ENCODE data around the gene PIH1D1. TPM values are rescaled to one million over a fixed set of nuclear protein-coding genes. Genes with fewer than 3 reads are reported as not detected.
"Not testable (repeated sequence)": the region's sequence is repeated elsewhere in the genome, so short reads cannot be mapped to it uniquely, and the experiment has no call there.

Gene PIH1D1
- total and polyA plus RNA-seq, 7 experiments from 2014 or later: 62.7 to 183 (median 147) TPM

DNA sequence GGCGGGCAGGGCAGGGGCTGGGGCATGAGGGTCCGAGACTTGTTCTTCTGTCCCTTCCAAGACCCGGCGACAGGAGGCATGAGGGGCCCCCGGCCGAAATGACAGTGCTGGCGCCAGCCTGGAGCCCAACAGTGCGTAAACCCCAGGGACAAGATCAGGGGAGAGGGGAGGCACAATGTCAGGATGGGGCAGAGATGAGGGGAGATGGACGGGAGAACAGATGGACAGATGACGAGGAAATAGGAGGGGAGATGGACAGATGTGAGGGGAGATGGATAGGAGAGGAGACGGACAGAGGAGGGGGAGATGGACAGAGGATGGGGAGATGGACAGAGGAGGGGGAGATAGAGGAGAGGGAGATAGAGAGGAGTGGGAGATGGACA is 22.9 kb upstream of the PIH1D1 start:
- peaks cover 5 to 29% (median 14%) of the 10 kb centered on the region in 5 donors for H3K36me3 Mint-ChIP-seq
- ChIA-PET CTCF (interaction anchor here (1.0 to 5.9 kb wide), 4 partner anchors 7 to 83 kb away, joined by 3 to 83 read pairs (median 8); partner anchors contain the start of genes ALDH16A1 and PIH1D1), POLR2A (interaction anchor here (0.6 to 3.0 kb wide), 10 partner anchors 10 to 1217 kb away, joined by 3 to 33 read pairs (median 4); partner anchors contain the start of genes PRMT1, RPL13A and RPS11)
- ATAC-seq: no peak
- DNase-seq: peak in 1 of 9 donors; percentile 50
- H3K27ac ChIP-seq (ENCODE audit: low read depth, low read length): peak overlapping the region; percentile 99
- H3K4me1 Mint-ChIP-seq: peaks cover 17 to 61% (median 47%) of the 10 kb centered on the region in 7 donors
- no peaks in the 10 kb centered on the region for H3K27me3 Mint-ChIP-seq
- peaks cover 48 to 49% of the 10 kb centered on the region in 2 donors for H3K4me1 ChIP-seq (ENCODE audit: control insufficient read depth in 2 of 2, insufficient read depth in 2 of 2, low read length in 2 of 2)
- intact Hi-C loops (cut with micrococcal nuclease): loop anchor here (1.0 to 10.0 kb wide), 10 partner anchors 13 to 360 kb away; partner anchors contain the start of genes ALDH16A1 (in 2 of the 2), RPL13A (in 2 of the 2), RPS11 (in 2 of the 2) and C19orf73 (in 1 of the 2)
- H3K9me3 ChIP-seq (ENCODE audit: control insufficient read depth in 2 of 3, low read length in 3 of 3): no peaks in the 10 kb centered on the region
- H3K4me3 Mint-ChIP-seq: peak overlapping the region; percentile 91 to 100 (median 96)
- peak overlapping the region; percentile 87 for H3K4me3 ChIP-seq (ENCODE audit: low read length)
- peaks cover 0 to 33% (median 0%) of the 10 kb centered on the region in 3 experiments for H3K36me3 ChIP-seq (ENCODE audit: control insufficient read depth in 2 of 3, insufficient read depth in 3 of 3, low read length in 3 of 3)
- peaks cover 0 to 3% (median 0%) of the 10 kb centered on the region in 11 donors for H3K9me3 Mint-ChIP-seq
- no peaks in the 10 kb centered on the region for H3K27me3 ChIP-seq (ENCODE audit: control insufficient read depth in 2 of 2, insufficient read depth in 2 of 2, low read length in 2 of 2)
- peak overlapping the region; percentile 95 to 100 (median 98) for H3K27ac Mint-ChIP-seq

DNA sequence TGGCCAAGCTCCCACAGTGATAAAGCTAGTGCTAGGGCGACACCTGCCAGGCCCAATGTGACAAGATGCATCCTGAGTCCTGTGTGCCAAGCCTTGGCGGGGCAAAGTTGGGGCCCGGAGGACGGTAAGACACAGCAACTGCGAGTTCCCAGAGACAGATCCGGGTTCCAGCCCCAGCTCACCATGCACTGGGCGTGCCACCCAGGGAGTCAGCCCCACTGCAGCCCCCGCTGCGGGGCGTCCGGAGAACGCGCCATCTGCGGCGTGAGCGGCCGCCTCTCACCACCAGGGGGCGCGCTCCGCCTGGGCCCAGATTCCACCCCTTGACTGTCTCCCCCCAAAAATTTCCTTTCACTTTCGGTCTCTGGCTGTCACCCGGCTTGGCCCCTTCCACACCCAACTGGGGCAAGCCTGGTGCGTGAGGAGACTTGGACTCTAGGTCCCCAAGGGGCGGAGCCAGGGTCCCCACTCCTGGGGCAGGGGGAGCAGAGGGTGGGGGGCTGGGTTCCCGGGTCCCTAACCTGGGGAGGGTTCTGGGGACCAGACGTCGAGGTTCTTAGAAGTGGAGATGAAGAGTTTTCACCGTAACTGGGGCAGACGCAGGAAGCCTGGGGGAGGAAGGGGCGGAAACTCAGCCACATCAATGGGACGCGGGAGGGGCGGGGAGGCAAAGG is 22.4 kb upstream of the PIH1D1 start, which contains the start of gene FLT3LG:
Gene FLT3LG (plus strand): TSS at position 348 of the 674 bp plus-strand sequence. CDS start 425 bp downstream, outside the sequence.
- peaks cover 18 to 62% (median 51%) of the 10 kb centered on the region in 7 donors for H3K4me1 Mint-ChIP-seq
- no peaks in the 10 kb centered on the region for H3K9me3 ChIP-seq (ENCODE audit: control insufficient read depth in 2 of 3, low read length in 3 of 3)
- intact Hi-C loops (cut with micrococcal nuclease): loop anchor here (1.0 to 10.0 kb wide), 10 partner anchors 13 to 359 kb away; partner anchors contain the start of genes ALDH16A1 (in 2 of the 2), RPL13A (in 2 of the 2), RPS11 (in 2 of the 2) and C19orf73 (in 1 of the 2)

DNA sequence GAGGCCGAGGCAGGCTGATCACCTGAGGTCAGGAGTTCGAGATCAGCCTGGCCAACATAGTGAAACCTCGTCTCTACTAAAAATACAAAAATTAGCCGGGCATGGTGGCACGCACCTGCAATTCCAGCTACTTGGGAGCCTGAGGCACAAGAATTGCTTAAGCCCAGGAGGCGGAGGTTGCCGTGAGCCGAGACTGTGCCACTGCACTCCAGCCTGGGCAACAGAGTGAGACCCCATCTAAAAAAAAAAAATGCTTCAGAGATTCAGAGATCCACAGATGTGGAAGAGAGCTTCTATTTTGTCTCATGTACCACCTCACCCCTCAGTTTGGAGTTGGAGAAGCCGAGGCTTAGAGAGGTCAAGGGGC is 21.9 kb upstream of the PIH1D1 start:
- H3K9me3 ChIP-seq (ENCODE audit: control insufficient read depth in 2 of 3, low read length in 3 of 3); DNase-seq; H3K9me3 Mint-ChIP-seq; H3K27me3 Mint-ChIP-seq; H3K27me3 ChIP-seq (ENCODE audit: control insufficient read depth in 2 of 2, insufficient read depth in 2 of 2, low read length in 2 of 2); ATAC-seq: not testable (repeated sequence)
- intact Hi-C loops (cut with micrococcal nuclease): loop anchor here in 1 of 2 donors (5.0 to 10.0 kb wide), 2 partner anchors 206 to 359 kb away; partner anchors contain the start of genes C19orf73, LIN7B and PPFIA3
- H3K27ac ChIP-seq (ENCODE audit: low read depth, low read length): peak overlapping the region; percentile 99
- Mint-ChIP-seq H3K36me3 (peaks cover 9 to 29% (median 19%) of the 10 kb centered on the region in 5 donors), H3K4me1 (peaks cover 23 to 64% (median 52%) of the 10 kb centered on the region in 7 donors), H3K4me3 (peak overlapping the region; percentile 91 to 100 (median 96)), H3K27ac (peak overlapping the region; percentile 95 to 100 (median 98))
- peaks cover 56 to 57% of the 10 kb centered on the region in 2 donors for H3K4me1 ChIP-seq (ENCODE audit: control insufficient read depth in 2 of 2, insufficient read depth in 2 of 2, low read length in 2 of 2)
- H3K4me3 ChIP-seq (ENCODE audit: low read length): peak overlapping the region; percentile 87
- peaks cover 0 to 28% (median 0%) of the 10 kb centered on the region in 3 experiments for H3K36me3 ChIP-seq (ENCODE audit: control insufficient read depth in 2 of 3, insufficient read depth in 3 of 3, low read length in 3 of 3)
- POLR2A ChIA-PET: interaction anchor here (0.5 to 6.2 kb wide), 16 partner anchors 15 to 1010 kb away, joined by 3 to 226 read pairs (median 4); partner anchors contain the start of genes ALDH16A1, PIH1D1, PRMT1 and RPL13A
- CTCF ChIA-PET: interaction anchor here (0.5 to 5.9 kb wide), 20 partner anchors 8 to 452 kb away, joined by 3 to 83 read pairs (median 4); partner anchors contain the start of genes ALDH16A1 and PIH1D1

More for the DNA sequence above, 22.4 kb upstream of the PIH1D1 start, which contains the start of gene FLT3LG:
- DNase-seq (peak; percentile 91 to 98 (median 96)), ATAC-seq (peak; percentile 72)
- Histone ChIP-seq H3K27ac (ENCODE audit: low read depth, low read length) (peak within 1 kb of the TSS; percentile 99), H3K27me3 (ENCODE audit: control insufficient read depth in 2 of 2, insufficient read depth in 2 of 2, low read length in 2 of 2) (no peaks in the 10 kb centered on the region), H3K36me3 (ENCODE audit: control insufficient read depth in 2 of 3, insufficient read depth in 3 of 3, low read length in 3 of 3) (peaks cover 0 to 31% (median 0%) of the 10 kb centered on the region in 3 experiments), H3K4me1 (ENCODE audit: control insufficient read depth in 2 of 2, insufficient read depth in 2 of 2, low read length in 2 of 2) (peaks cover 50 to 52% of the 10 kb centered on the region in 2 donors), H3K4me3 (ENCODE audit: low read length) (peak within 1 kb of the TSS; percentile 87)
- POLR2A ChIA-PET: interaction anchor here (0.5 to 6.2 kb wide), 16 partner anchors 14 to 1216 kb away, joined by 3 to 226 read pairs (median 4); partner anchors contain the start of genes ALDH16A1, PIH1D1, PRMT1 and RPL13A
- peak within 1 kb of the TSS; percentile 91 to 100 (median 96) for H3K4me3 Mint-ChIP-seq
- H3K36me3 Mint-ChIP-seq: peaks cover 5 to 29% (median 15%) of the 10 kb centered on the region in 5 donors
- H3K27ac Mint-ChIP-seq: peak within 1 kb of the TSS; percentile 95 to 100 (median 98)
- H3K9me3 Mint-ChIP-seq: peaks cover 0 to 3% (median 0%) of the 10 kb centered on the region in 11 donors
- no peaks in the 10 kb centered on the region for H3K27me3 Mint-ChIP-seq
- CTCF ChIA-PET: interaction anchor here (0.5 to 5.9 kb wide), 19 partner anchors 8 to 453 kb away, joined by 3 to 83 read pairs (median 4); partner anchors contain the start of genes ALDH16A1 and PIH1D1

DNA sequence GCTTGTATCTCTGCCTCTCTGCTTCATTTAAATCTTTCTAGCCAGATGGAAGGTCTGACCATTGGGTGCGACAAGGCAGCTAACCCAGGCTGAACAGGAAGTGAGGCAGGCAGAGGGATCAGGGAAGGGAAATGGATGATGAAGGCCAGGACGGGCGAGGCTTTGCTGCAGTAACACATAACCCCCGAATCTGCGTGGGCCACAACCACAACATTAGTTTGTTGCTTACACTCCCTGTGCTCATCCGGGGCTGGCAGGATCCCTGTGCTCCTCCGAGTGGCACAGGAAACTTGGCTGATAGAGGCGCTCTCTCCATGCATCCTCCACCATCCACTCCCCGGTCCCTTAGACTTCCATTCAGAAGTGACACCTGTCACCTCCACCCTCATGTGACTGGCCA is 21.3 kb upstream of the PIH1D1 start:
- Histone ChIP-seq H3K4me1 (ENCODE audit: control insufficient read depth in 2 of 2, insufficient read depth in 2 of 2, low read length in 2 of 2) (peaks cover 61 to 63% of the 10 kb centered on the region in 2 donors), H3K36me3 (ENCODE audit: control insufficient read depth in 2 of 3, insufficient read depth in 3 of 3, low read length in 3 of 3) (peaks cover 0 to 28% (median 0%) of the 10 kb centered on the region in 3 experiments), H3K9me3 (ENCODE audit: control insufficient read depth in 2 of 3, low read length in 3 of 3) (no peaks in the 10 kb centered on the region), H3K27ac (ENCODE audit: low read depth, low read length) (peak overlapping the region; percentile 99), H3K27me3 (ENCODE audit: control insufficient read depth in 2 of 2, insufficient read depth in 2 of 2, low read length in 2 of 2) (no peaks in the 10 kb centered on the region), H3K4me3 (ENCODE audit: low read length) (no peak overlapping the region)
- Mint-ChIP-seq H3K27me3 (no peaks in the 10 kb centered on the region), H3K4me1 (peaks cover 24 to 69% (median 52%) of the 10 kb centered on the region in 7 donors), H3K9me3 (peaks cover 0 to 3% (median 0%) of the 10 kb centered on the region in 11 donors), H3K36me3 (peaks cover 9 to 29% (median 19%) of the 10 kb centered on the region in 5 donors), H3K27ac (peak overlapping the region; percentile 95 to 100 (median 98)), H3K4me3 (peak overlapping the region; percentile 91 to 100 (median 96))
- ChIA-PET POLR2A (interaction anchor here (0.6 to 6.2 kb wide), 16 partner anchors 15 to 205 kb away, joined by 3 to 226 read pairs (median 4); partner anchors contain the start of genes ALDH16A1, PIH1D1, PRMT1 and RPL13A), CTCF (interaction anchor here (0.8 to 5.9 kb wide), 14 partner anchors 8 to 206 kb away, joined by 3 to 83 read pairs (median 4); partner anchors contain the start of genes ALDH16A1 and PIH1D1)
- DNase-seq: no peak
- no peak for ATAC-seq
- intact Hi-C loops (cut with micrococcal nuclease): loop anchor here in 1 of 2 donors (5.0 to 10.0 kb wide), 2 partner anchors 206 to 358 kb away; partner anchors contain the start of genes C19orf73, LIN7B and PPFIA3

DNA sequence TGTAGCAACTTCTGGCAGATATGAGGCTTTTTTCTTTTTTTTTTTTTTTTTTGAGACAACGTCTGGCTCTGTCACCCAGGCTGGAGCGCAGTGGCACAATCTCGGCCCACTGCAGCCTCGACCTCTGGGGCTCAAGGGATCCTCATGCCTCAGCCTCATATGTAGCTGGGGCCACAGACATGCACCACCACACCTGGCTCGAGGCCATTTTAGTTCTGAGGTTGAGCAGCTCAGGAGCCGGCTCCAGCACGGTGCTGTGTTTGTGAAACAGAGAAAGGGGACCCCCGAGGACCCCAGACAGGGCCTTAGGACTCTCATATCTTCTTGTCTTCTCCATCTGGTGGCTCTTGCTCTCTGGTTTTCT is 19.0 kb upstream of the PIH1D1 start:
- H3K27ac ChIP-seq (ENCODE audit: low read depth, low read length): peak overlapping the region; percentile 97
- Mint-ChIP-seq H3K4me1 (peaks cover 24 to 56% (median 40%) of the 10 kb centered on the region in 7 donors), H3K27ac (peak overlapping the region; percentile 94 to 100 (median 100)), H3K36me3 (peaks cover 0 to 19% (median 8%) of the 10 kb centered on the region in 5 donors), H3K9me3 (peaks cover 0 to 3% (median 0%) of the 10 kb centered on the region in 11 donors), H3K4me3 (peak overlapping the region; percentile 52 to 71 (median 62)), H3K27me3 (no peaks in the 10 kb centered on the region)
- no peaks in the 10 kb centered on the region for H3K27me3 ChIP-seq (ENCODE audit: control insufficient read depth in 2 of 2, insufficient read depth in 2 of 2, low read length in 2 of 2)
- ChIA-PET POLR2A (interaction anchor here (0.6 to 6.2 kb wide), 16 partner anchors 17 to 206 kb away, joined by 3 to 226 read pairs (median 5); partner anchors contain the start of genes ALDH16A1, NOSIP, PIH1D1 and PRMT1), CTCF (interaction anchor here (0.9 to 5.9 kb wide), 12 partner anchors 8 to 100 kb away, joined by 3 to 83 read pairs (median 8); partner anchors contain the start of genes ALDH16A1, GFY, PIH1D1 and RPS11)
- ATAC-seq: no peak
- peaks cover 0 to 28% (median 0%) of the 10 kb centered on the region in 3 experiments for H3K36me3 ChIP-seq (ENCODE audit: control insufficient read depth in 2 of 3, insufficient read depth in 3 of 3, low read length in 3 of 3)
- no peaks in the 10 kb centered on the region for H3K9me3 ChIP-seq (ENCODE audit: control insufficient read depth in 2 of 3, low read length in 3 of 3)
- H3K4me3 ChIP-seq (ENCODE audit: low read length): no peak overlapping the region
- intact Hi-C loops (cut with micrococcal nuclease): loop anchor here (1.0 to 10.0 kb wide), 4 partner anchors 27 to 356 kb away; partner anchors contain the start of genes C19orf73 (in 1 of the 2), LIN7B (in 1 of the 2) and PPFIA3 (in 1 of the 2)
- peak in 1 of 9 donors; percentile 40 for DNase-seq
- peaks cover 55 to 59% of the 10 kb centered on the region in 2 donors for H3K4me1 ChIP-seq (ENCODE audit: control insufficient read depth in 2 of 2, insufficient read depth in 2 of 2, low read length in 2 of 2)
